Upper lobe of left lung (tissue), 6 donors: ENCODE data around the gene PARK7. TPM values are rescaled to one million over a fixed set of nuclear protein-coding genes. Genes with fewer than 3 reads are reported as not detected.
"Not testable (repeated sequence)": the region's sequence is repeated elsewhere in the genome, so short reads cannot be mapped to it uniquely, and the experiment has no call there.

Experiments used
- ATAC-seq, 2 donors: fragments of 200-7000 bp; cut with Tn5 transposase; one replicate each; pipeline ENCODE4 v1.9.1; 2022; ENCODE audit warnings: mild to moderate bottlenecking in 2 of 2, moderate library complexity in 2 of 2; ENCODE audit not compliant: low FRiP score in 2 of 2
- DNase-seq, 2 donors: peaks; one replicate each; pipeline ENCODE4 v3.0.0-alpha.2; 2019 to 2020
- H3K27ac ChIP-seq, 4 donors: fragments of 200-600 bp; sonication (generic); one replicate each; pipeline ENCODE4 v1.5.1; 2016 to 2019
- H3K27me3 ChIP-seq, 4 donors: fragments of 200-600 bp; sonication (generic); one replicate each; pipeline ENCODE4 v1.5.1; 2017 to 2019
- H3K36me3 ChIP-seq, 4 donors: fragments of 200-600 bp; sonication (generic); one replicate each; pipeline ENCODE4 v1.5.1; 2016 to 2019
- H3K4me1 ChIP-seq, 4 donors: fragments of 200-600 bp; sonication (generic); one replicate each; pipeline ENCODE4 v1.5.1; 2018 to 2019
- H3K4me3 ChIP-seq, 4 donors: fragments of 200-600 bp; sonication (generic); one replicate each; pipeline ENCODE4 v1.5.1; 2017 to 2019; ENCODE audit warnings: mild to moderate bottlenecking in 2 of 4, moderate library complexity in 1 of 4
- H3K9me3 ChIP-seq, 4 donors: fragments of 200-600 bp; sonication (generic); one replicate each; pipeline ENCODE4 v1.5.1; 2018 to 2019
- CTCF ChIP-seq, 6 experiments: fragments of 450-650 bp in 4 of 6; fragments of 200-600 bp in 2 of 6; sonication (generic) in 2 of 6; IDR thresholded peaks; one replicate each; pipeline ENCODE4 v1.5.1; 2016 to 2019; ENCODE audit warnings: antibody characterized with exemption in 6 of 6
- EP300 ChIP-seq, 4 donors: sonication (generic); formaldehyde crosslinking; IDR thresholded peaks; one replicate each; pipeline ENCODE4 v1.5.1; 2017; ENCODE audit warnings: antibody characterized with exemption in 4 of 4, control low read depth in 2 of 4
- POLR2A ChIP-seq, 4 donors: fragments of 450-650 bp; IDR thresholded peaks; one replicate each; pipeline ENCODE4 v1.5.1; 2016 to 2017; ENCODE audit warnings: antibody characterized with exemption in 4 of 4, mild to moderate bottlenecking in 2 of 4
- POLR2AphosphoS5 ChIP-seq, 2 donors: sonication (generic); formaldehyde crosslinking; IDR thresholded peaks; one replicate each; pipeline ENCODE4 v1.5.1; 2017; ENCODE audit warnings: antibody characterized with exemption in 2 of 2
- WGBS, 2 donors: methylation state at CpG; one replicate each; pipeline ENCODE4 v1.1.5; 2017 to 2018; 5-methylcytosine and 5-hydroxymethylcytosine counted together
- total RNA-seq, 6 donors: library from RNA; depleted of rRNA in 4 of 6; stranded (reverse); fragments of >200 nt in 4 of 6; gene quantifications; one replicate each; pipeline versions ENCODE4 v1.1.0 to v1.2.1, GENCODE V29; 2016 to 2021
- donor health status: DM: no; HTN: no; CAD: no; lungs with moderate emphysema.
- donor health status: DM: no; HTN: yes; CAD: no; lungs with severe emphysema.

The PARK7 gene
- total RNA-seq, 6 donors from 2014 or later: 52.4 to 217 (median 130) TPM

DNA sequence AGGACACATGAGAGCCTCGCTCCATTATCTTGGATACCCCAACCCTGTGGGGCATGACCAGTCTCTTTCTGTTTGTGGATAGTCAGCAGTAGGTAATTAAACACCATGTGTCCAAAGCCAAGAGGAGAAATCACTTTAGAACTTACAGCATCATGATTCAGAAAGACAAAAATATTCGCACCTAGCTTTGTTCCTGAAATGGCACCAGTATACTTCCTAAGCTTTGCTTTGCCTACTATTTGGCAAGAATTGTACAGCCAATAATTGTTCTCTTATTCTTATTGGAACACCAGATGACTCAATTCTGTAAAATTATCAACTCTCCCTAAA, 45.0 kb upstream of the PARK7 start:
- WGBS, 2 donors: 83 to 84% methylated on average over 2 of the region's 2 CpGs
- ATAC-seq: no peak
- TF ChIP-seq EP300 (IDR thresholded peaks at IDR 0.05) (no peak), POLR2AphosphoS5 (IDR thresholded peaks at IDR 0.05) (no peak), CTCF (IDR thresholded peaks at IDR 0.05) (no peak), POLR2A (IDR thresholded peaks at IDR 0.05) (no peak)

DNA sequence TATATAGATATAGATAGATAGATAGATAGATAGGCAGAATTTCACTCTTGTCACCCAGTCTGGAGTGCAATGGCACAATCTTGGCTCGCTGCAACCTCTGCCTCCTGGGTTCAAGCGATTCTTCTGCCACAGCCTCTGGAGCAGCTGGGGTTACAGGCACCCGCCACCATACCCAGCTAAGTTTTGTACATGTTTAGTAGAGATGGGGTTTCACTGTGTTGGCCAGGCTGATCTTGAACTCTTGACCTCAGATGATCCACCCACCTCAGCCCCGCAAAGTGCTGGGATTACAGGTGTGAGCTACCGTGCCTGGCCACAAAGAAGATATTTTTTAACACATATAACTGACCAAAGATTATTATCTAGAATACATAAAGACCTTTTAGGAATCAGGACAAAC, 43.5 kb upstream of the PARK7 start:
- 76 to 86% methylated on average over 5 of the region's 5 CpGs for WGBS, 2 donors
- H3K4me3 ChIP-seq, DNase-seq, H3K27ac ChIP-seq, H3K36me3 ChIP-seq, H3K4me1 ChIP-seq, ATAC-seq, H3K9me3 ChIP-seq, H3K27me3 ChIP-seq: not testable (repeated sequence)

More for the DNA sequence above, 45.0 kb upstream of the PARK7 start:
- H3K27me3 ChIP-seq: no peaks in the 10 kb centered on the region
- no peaks in the 10 kb centered on the region for H3K9me3 ChIP-seq
- H3K36me3 ChIP-seq: no peaks in the 10 kb centered on the region
- H3K27ac ChIP-seq: no peak overlapping the region
- no peak overlapping the region for H3K4me3 ChIP-seq
- H3K4me1 ChIP-seq: no peaks in the 10 kb centered on the region
- no peak for DNase-seq

DNA sequence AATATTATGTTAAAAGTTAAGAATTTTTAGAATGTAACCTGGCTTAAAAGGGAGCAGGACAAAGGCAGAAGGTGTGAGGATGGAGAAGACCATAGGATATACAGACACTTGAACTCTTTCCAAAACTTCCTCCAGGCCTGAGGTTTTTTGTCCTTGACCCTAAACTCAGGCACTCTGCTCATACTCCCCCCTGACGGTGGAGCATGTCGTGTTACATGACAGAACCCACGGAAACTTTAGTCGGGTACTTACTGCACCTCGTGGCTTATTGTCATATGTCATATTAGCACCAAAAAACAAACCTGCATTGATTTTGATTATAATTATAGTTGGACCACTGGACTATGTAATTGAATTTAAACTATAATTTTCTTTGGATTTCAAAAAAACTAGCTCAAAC, 41.6 kb upstream of the PARK7 start:
- Histone ChIP-seq H3K36me3 (no peaks in the 10 kb centered on the region), H3K4me3 (no peak overlapping the region), H3K4me1 (no peaks in the 10 kb centered on the region), H3K27me3 (no peaks in the 10 kb centered on the region), H3K27ac (no peak overlapping the region), H3K9me3 (no peaks in the 10 kb centered on the region)
- TF ChIP-seq POLR2AphosphoS5 (IDR thresholded peaks at IDR 0.05): no peak
- TF ChIP-seq POLR2A (IDR thresholded peaks at IDR 0.05): no peak
- TF ChIP-seq EP300 (IDR thresholded peaks at IDR 0.05): no peak
- no peak for TF ChIP-seq CTCF (IDR thresholded peaks at IDR 0.05)
- DNase-seq (no peak), ATAC-seq (no peak)
- 78 to 85% methylated on average over 5 of the region's 5 CpGs for WGBS, 2 donors

- DNase-seq (no peak), ATAC-seq (no peak)
- Histone ChIP-seq H3K4me1 (no peaks in the 10 kb centered on the region), H3K9me3 (no peaks in the 10 kb centered on the region), H3K27me3 (no peaks in the 10 kb centered on the region), H3K4me3 (no peak overlapping the region), H3K27ac (no peak overlapping the region), H3K36me3 (no peaks in the 10 kb centered on the region)
- 89 to 93% methylated on average over 7 of the region's 7 CpGs for WGBS, 2 donors
- TF ChIP-seq POLR2AphosphoS5 (IDR thresholded peaks at IDR 0.05) (no peak), EP300 (IDR thresholded peaks at IDR 0.05) (no peak), CTCF (IDR thresholded peaks at IDR 0.05) (no peak), POLR2A (IDR thresholded peaks at IDR 0.05) (no peak)
Observed at GRCh38 chr1:7921796-7922195, 39.7 kb upstream of the PARK7 start.

- ATAC-seq (no peak), DNase-seq (no peak)
- WGBS, 2 donors: 92% methylated on average over 6 of the region's 6 CpGs
- Histone ChIP-seq H3K4me1 (no peaks in the 10 kb centered on the region), H3K27ac (no peak overlapping the region), H3K9me3 (no peaks in the 10 kb centered on the region), H3K4me3 (no peak overlapping the region), H3K36me3 (no peaks in the 10 kb centered on the region), H3K27me3 (no peaks in the 10 kb centered on the region)
- no peak for TF ChIP-seq EP300 (IDR thresholded peaks at IDR 0.05)
- TF ChIP-seq POLR2A (IDR thresholded peaks at IDR 0.05): no peak
- no peak for TF ChIP-seq POLR2AphosphoS5 (IDR thresholded peaks at IDR 0.05)
- no peak for TF ChIP-seq CTCF (IDR thresholded peaks at IDR 0.05)
Observed at GRCh38 chr1:7922301-7922700, 39.2 kb upstream of the PARK7 start.

- H3K4me3 ChIP-seq, H3K9me3 ChIP-seq, H3K27me3 ChIP-seq, DNase-seq, H3K36me3 ChIP-seq, H3K27ac ChIP-seq, ATAC-seq, H3K4me1 ChIP-seq: not testable (repeated sequence)
- 38 to 65% methylated on average over 8 of the region's 8 CpGs for WGBS, 2 donors
Observed at GRCh38 chr1:7927061-7927460, 34.5 kb upstream of the PARK7 start.
